OCI-M1 (cell line): Measurements from ENCODE around the gene XPO1.
"Not testable (repeated sequence)": the region's sequence is repeated elsewhere in the genome, so short reads cannot be mapped to it uniquely, and the experiment has no call there.

Experiments used
- DNase-seq: peaks from one replicate; lab custom pipeline; 2025; lab: John Stamatoyannopoulos, UW

The XPO1 gene

DNA sequence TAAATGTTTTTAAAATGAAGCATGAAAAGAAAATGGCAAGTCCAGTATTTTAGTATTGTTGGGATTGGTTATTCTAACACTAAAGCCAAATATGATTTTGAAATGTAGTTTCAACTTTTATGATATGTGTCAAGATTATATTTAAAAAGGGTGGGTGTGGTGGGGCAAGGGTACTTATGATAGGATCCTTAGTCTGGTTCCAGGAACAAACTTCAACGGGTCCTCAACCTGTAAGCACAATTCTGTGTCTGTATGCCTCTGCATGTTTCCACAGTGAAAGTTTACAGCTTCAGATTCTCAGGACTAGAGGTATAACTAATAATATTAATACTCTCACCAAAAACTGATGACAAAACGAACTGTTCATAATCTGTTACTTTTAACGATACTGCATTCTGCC is 73.1 kb downstream of the XPO1 start:
- peak; percentile 28 for DNase-seq

DNA sequence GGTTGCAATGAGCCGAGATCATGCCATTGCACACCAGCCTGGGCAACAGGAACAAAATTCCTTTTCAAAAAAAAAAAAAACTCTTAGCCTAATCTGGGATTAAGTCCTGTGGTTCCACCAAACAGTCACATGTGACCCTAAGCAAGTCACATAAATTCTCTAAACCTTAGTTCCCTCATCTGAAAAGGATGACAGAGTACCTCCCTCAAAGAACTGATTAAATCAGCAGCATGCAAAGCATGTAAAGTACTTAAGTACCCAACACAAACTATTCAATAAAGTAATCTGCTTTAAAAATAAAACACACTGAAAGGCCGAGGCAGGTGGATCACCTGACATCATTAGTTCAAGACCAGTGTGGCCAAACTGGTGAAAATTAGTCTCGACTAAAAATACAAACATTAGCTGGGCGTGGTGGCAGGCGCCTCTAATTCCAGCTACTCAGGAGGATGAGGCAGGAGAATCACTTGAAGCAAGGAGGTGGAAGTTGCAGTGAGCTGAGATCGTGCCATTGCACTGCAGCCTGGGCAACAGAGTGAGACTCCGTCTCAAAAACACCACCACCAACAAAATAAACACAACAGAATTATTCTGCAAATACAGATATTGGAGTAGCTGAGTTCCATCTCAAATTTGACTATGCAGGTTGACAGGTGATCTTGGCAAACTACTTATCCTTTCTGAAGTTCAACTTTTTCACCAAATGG is 74.2 kb downstream of the XPO1 start:
- DNase-seq = peak; percentile 59

DNA sequence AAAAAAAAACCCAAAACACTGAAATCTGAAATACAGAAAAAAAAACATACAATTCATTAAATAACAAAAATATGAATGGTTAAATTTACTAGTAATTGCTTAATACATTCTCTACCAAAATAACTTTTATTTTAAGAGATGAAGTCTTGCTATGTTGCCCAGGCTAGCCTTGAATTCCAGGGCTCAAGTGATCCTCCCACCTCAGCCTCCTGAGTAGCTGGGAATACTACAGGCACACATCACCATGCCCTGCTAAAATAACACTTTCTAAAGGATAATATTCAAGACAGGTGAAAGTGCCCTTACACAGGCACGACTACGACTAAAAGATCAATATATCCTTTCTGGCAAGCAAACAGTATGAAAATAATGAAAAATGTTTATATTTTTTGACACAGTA is 76.8 kb downstream of the XPO1 start:
- DNase-seq = no peak

DNA sequence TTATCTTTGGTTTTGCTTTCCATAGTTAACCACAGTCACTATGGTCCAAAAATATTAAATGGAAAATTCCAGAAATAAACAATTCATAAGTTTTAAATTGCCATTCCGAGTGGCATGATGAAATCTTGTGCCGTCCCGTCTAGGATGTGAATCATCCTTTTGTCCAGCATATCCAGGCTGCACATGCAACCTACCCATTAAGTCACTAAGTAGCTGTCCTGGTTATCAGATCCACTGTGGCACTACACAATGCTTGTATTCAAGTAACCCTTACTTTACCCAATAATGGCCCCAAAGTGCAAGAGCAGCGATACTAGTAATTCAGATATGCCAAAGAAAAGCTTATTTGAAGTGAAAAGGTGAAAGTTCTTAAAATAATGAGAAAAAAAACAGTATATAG is 78.0 kb downstream of the XPO1 start:
- DNase-seq = no peak

DNA sequence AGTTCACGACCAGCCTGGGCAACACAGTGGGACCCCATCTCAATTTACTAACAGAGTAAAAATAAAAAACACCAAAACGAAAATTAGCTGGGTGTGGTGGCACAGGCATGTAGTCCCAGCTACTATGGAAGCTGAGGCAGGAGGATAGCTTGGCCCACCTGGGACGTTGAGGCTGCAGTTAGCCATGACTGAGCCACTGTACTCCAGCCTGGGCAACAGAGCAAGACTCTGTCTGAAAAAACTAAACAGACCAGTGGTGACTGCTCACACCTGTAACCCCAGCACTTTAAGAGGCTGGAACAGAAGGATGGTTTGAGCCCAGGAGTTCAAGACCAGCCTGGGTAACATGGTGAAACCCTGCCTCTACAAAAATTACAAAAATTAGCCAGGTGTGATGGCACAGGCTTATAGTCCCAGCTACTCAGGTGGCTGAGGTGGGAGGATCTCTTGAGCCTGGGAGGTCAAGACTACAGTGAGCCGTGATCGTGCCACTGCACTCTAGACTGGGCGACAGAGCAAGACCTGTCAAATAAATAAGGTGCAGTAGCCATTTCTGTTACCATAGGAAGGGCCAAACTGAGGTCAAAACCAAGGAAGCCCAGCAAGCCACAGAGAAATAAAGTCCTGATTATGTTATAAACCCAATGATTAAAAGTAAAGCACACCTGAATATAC is 81.3 kb downstream of the XPO1 start:
- DNase-seq = no peak

DNA sequence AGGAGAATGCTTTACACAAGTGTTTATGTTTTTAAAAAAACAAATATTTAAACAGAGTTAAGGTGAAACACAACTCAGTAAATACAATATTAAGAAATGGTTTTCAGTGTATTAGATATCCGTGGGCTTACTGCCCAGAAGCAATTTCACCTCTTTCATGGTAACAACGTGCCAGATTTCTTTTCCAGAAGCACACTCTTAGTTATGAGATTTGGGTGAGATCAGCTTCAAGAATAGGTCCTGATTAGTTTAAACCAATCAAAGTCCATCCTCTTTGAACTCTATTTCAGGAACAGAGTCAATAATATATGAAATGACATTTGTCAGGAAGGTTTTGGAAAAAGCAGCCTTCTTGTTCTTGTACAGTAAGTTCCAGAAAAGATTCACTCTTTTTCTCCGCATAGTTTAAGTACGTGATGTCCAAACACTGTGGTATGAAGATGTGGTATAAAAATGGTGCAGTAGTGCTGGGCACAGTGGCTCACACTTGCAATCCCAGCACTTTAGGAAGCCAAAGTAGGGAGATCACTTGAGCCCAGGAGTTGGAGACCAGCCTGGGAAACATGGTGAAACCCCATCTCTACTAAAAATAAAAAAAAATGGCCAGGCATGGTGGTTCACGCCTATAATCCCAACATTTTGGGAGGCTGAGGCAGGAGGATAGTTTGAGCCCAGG is 81.9 kb downstream of the XPO1 start:
- DNase-seq = no peak

DNA sequence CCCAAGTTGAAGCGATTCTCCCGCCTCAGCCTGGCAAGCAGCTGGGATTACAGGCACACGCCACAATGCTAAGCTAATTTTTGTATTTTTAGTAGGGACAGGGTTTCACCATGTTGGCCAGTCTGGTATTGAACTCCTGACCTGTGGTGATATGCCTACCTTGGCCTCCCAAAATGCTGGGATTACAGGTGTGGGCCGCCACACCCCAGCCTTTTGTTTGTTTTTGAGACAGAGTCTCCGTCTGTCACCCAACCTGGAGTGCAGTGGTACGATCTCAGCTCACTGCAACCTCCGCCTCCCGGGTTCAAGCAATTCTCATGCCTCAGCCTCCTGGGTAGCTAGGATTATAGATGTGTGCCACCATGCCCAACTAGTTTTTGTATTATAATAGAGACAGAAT is 83.2 kb downstream of the XPO1 start:
- not testable (repeated sequence) for DNase-seq

DNA sequence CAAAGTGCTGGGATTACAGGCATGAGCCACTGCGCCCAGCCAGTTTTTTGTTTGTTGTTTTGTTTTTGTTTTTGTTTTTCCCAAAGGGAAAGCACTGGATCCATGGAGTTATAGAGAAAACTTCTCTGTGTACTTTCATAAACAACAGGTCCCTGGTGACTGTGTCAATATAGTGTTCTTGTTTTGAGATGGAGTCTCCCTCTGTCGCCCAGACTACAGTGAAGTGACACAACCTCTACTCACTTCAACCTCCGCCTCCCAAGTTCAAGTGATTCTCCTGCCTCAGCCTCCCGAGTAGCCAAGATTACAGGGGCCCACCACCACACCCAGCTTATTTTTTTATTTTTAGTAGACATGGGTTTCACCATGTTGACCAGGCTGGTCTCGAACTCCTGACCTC is 83.8 kb downstream of the XPO1 start:
- no peak for DNase-seq

DNA sequence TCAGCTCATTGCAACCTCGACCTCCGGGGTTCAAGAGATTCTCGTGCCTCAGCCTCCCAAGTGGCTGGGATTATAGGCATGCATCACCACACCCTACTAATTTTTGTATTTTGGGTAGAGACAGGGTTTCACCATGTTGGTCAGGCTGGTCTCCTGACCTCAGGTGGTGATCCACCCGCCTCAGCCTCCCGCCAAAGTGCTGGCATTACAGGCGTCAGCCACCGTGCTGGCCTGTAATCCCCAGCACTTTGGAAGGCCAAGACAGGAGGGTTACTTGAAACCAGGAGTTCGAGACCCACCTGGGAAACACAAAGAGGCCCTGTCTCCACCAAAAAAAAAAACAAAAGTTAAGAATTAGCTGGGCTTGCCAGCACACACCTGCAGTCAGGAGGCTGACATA is 85.8 kb downstream of the XPO1 start:
- DNase-seq = no peak

DNA sequence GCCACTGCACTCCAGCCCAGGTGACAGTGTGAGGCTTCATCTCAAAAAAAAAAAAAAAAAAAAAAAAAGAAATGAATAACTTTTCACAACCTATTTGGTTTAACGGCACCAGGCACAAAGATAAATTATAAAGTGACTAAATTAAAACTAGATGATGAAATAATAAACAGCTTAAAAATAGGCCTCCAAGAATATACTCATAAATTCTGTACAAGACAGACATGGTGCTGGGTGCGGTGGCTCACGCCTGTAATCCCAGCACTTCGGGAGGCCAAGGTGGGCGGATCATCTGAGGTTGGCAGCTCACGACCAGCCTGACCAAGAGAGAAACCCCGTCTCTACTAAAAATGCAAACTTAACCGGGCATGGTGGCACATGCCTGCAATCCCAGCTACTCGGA is 87.0 kb downstream of the XPO1 start:
- no peak for DNase-seq

DNA sequence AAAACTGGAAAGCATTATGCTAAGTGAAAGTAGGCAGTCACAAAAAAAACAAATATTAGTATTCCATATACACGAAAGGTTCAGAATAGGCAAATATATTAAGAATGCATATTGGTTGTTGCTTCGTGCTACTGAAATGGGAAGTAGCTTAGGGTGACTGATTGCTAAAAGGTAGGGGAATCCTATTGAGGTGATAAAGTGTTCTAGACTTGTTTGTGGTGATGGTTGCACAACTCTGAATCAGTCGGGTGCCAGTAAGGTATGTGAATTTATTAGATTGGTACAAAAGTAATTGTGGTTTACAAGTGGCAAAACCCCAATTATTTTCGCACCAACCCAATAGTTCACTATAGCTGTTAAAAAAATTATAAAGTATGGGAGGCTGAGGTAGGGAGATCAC is 88.0 kb downstream of the XPO1 start:
- DNase-seq = peak; percentile 11

DNA sequence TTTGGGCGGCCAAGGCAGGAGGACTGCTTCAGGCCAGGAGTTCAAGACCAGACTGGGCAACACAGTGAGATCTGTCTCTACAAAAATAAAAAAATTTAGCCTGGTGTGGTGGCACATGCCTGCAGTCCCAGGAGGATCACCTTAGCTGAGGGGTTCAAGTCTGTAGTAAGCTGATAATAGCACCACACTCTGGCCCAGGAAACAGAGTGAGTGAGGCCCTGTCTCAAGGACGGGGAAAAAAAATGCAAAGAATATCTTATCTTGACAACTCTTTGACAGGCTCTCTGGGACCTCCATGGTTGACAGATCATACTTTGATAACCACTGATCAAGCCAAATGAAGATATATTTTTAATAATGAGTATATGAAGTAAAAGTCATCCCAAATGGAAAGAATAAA is 89.9 kb downstream of the XPO1 start:
- DNase-seq = peak; percentile 27

DNA sequence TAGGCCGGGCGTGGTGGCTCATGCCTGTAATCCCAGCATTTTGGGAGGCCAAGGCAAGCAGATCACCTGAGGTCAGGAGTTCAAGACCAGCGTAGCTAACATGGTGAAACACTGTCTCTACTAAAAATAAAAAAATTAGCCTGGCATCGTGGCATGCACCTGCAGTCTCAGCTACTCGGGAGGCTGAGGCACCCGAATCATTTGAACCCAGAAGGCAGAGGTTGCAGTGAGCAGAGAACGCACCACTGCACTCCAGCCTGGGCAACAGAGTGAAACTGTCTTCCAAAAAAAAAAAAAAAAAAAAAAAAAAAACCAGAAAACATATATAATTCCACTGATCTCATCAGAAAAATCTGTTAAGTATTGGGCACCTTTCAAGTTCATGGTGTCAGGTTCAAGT is 91.2 kb downstream of the XPO1 start:
- DNase-seq = not testable (repeated sequence)

DNA sequence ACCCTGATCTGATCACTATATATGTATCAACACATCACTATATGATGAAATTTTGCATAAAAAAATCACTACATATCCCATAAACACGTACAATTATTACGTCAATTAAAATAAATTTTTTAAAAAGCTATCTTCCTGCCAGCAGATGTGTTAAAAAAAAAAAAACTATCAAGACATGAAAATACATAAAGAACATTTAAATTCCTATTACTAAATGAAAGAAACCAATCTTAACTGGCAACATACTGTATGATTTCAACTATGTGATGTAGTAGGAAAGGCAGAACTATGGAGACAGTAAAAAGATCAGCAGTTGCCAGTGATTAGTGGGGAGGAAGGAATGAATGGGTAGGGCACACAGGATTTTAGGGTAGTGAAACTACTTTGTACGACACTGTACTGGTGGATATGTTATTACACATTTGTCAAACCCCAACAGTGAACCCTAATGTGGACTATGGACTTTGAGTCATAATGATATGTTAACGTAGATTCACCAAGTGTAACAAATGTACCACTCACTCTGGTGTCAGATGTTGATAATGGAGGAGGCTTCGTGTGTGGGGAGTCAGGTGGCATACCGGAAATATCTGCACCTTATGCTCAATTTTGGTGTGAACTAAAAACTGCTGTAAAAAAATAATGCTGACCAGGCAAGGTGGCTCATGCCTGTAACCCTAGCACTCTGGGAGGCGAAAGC is 94.7 kb downstream of the XPO1 start:
- DNase-seq = no peak

DNA sequence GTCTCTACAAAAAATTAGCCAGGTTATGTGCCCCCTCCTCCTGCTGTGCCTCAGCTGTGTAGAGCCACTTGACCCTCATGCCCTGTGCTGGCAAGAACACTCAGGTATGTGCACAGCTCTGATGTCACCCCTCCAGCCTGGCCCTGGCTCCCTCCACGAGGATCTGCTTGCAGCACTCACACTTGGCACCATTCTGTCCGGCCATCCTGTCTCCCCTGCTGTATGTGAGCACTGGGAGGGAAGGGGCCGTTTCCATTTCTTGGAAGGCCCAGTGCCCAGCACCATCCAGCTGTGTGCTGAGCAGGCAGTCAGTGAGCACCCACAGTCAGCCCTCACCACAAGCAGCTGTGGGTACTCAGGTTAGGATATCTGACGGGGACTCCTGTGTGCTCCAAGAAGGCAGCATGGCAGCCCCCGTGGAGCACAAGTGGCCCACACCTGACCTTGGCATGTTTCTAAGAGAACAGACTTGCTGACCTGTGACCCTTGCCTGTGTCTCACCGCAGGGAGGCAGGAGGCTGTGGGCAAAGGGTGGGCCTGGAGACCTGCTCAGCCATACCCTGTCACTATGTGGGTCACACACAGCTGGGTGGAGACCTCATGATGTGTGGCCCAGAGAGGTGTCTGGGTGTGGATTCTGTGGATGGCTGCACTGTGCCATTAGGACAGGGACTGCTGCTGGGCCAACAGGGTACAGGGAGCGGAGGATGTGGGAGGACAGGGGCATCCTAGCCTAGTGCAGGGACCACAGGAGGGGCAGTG is 98.7 kb downstream of the XPO1 start:
- no peak for DNase-seq

DNA sequence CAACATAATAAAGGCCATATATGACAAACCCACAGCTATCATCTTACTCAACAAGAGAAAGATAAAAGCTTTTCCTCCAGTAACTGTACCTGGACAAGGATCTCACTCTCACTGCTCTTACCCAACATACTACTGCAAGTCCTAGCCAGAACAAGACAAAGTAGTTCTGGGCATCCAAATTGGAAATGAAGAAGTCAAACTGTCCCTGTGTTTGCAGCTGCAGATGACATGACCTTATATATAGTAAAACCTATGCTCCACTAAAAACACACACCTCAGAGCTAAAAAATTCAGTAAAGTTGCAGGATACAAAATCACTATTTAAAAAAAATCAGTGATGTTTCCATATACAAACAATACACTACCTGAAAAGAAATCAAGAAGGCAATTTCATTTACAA is 99.5 kb downstream of the XPO1 start:
- no peak for DNase-seq

DNA sequence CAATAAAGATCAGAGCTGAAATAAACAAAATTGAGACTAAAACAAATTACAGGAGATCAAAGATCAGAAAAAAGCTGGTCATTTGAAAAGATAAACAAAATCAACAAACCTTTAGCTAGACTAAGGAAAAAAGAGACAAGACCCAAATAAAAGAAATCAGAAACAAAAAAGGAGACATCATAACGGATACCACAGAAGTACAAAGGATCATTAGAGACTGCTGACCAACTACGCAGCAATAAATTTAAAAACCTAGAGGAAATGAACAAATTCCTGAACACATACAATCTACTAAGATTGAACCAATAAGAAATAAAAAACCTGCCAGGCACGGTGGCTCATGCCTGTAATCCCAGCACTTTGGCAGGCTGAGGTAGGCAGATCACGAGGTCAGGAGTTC is 101.0 kb downstream of the XPO1 start:
- peak; percentile 12 for DNase-seq

DNA sequence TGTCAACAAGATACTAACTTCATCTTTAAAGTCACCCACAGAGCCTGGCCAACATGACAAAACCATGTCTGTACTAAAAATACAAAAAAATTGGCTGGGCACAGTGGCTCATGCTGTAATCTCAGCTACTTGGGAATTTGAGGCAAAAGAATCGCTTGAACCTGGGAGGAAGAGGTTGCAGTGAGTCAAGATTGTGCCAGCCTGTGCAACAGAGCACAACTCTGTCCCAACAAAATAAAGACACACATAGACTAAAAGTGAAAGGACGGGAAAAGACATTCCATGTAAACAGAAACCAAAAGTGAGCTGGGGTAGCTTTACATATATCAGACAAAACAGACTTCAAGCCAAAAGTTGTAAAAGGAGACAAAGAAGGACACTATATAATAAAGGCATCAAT is 102.1 kb downstream of the XPO1 start:
- peak; percentile 75 for DNase-seq

DNA sequence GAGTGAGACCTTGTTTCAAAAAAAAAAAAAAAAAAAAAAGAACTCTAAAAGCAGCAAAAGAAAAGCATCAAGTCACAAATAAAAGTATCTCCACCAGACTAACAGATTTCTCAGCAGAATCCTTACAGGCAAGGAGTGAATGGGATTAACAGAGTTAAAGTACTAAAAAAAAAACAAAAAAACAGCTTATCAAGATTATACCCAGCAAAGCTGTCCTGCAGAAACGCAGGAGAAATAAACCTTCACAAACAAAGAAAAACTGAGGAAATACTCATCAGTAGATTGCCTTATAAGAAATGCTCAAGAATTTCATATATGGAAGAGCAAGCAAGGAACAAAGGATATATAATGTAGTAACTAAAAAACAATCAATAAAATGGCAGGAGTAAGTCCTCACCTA is 102.9 kb downstream of the XPO1 start:
- DNase-seq = no peak

DNA sequence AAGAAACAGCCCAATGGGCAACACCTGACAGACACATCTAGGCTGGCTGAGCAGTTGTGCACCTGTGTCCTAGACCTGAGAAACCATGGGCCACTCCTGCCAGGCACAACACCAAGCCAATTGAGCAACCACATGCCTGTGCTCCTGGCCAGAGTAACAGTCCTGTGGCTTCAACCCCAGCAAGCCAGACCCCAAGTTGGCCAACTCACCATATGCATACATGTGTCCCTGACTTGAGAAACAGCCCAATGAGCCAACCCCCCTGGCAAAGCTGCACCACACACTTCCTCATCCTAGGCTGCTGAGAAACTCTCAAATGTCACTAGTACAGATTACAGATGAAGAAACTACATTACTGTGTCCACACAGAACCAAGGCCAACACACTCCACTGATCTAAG is 103.8 kb downstream of the XPO1 start:
- DNase-seq = peak; percentile 61

DNA sequence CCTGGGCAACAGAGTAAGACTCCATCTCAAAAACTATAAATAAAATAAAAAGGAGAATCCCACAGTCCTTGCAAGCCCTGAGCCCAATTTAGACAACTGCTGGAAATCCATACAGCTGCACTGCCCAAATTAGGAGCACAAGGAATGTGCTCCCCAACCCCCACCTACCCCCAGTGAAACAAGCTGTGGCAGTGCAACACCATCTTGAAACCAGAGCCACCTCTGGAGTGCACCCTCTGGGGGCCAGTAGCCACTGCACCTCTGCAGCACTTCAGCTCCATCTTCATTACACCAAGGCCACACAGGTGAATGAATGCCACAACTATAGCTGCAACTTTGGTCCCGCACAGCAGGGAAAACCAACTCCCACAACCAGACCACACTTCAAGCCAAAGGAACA is 104.5 kb downstream of the XPO1 start:
- DNase-seq = no peak

DNA sequence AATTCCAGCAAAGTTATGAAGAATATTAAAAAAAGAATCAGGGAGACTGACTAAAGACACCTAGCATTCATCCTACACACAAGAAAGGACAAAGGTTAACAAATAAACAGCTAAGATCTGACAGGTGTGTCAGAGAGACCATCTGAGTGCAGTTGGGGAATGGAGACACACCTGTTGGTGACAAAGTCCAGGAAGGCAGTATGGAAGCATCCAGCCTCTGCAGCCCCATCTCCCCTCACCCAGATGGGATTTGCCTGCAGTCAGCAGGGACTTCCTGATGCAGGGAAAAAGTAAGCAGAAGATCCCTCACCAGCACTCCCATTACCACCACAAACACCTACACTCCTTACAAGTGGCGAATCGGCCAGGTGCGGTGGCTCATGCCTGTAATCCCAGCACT is 105.2 kb downstream of the XPO1 start:
- no peak for DNase-seq
